GM18907 (cell line): ENCODE data around the gene DNAH17.

Experiments
- ATAC-seq: cut with Tn5 transposase; IDR thresholded peaks from one replicate; pipeline ENCODE4 v1.9.1; 2021; ENCODE audit warnings: mild to moderate bottlenecking, moderate library complexity; ENCODE audit not compliant: unreplicated experiment

Gene DNAH17

DNA sequence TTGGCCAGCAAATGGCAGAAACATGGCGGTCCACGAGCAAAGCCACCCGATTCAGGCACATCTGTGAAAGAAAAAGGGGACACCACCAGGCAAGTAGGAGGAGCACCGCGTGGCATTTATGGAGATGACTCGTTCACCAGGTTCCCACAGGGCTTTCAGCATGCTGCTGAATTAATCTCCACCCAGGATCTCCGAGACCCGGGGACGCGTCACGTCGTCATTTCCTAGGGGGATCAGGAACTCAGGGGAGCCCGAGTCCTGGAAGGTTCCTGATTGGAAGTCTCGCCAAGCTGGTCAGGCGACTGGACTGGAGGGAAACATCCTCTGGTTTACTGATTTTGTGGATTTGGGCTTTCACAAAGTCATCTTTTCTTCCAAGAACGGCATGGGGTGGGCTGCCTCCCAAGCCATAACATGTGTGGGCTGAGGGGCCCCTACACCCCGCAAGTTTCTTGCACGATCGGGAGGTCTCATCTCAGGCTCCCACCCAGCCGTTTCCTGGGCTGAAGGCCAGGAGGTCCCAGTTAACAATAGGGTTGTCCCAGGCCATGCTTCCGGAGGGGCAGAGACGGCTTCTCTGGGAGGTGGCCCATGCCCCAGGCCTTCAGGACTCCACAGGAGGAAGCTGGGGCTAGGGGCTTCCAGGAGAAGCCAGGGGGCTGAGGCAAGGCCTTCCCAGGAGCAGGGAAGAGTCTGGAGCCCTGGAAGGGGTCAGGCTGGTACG is 645 bp downstream of the DNAH17 start:
- ATAC-seq: no peak

DNA sequence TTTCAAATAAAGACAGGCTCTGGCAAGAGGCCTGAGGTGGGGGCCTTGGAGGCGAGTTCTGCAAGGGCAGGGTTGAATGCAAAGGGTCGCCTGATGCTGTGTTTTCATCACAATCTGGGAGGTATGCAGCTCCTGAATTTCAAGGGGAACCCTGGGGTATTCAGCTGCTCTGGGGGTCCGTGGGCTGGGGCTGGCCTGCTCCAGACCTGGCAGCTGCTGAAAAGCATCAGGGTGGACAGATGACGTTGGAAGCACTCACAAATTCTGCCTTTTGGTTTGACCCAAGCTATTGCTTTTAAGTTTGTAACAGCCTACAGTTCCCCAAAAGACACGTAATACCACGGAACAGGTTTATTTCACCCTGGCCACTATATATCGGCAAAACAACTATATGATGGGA is 1.3 kb downstream of the DNAH17 start:
- no peak for ATAC-seq

DNA sequence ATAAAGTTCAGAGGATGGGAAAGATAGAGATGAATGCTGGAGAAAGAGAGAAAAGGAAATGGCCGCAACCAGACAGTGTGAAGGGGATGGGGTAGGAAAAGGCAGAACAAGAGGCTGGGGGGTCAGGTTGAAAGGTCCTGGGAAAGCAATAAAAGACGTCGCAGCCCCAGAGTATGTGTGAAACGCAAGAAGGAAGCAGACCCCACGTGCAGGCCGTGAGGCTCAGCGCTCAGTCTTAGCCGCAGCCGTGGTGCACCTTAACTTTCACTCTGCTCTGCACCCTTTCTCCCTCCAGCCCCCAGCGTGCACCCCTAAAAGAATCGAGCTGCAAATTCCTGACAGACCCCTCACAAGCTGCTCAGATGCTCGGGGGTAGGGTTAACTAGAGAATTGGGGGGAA is 1.9 kb downstream of the DNAH17 start:
- ATAC-seq: no peak

DNA sequence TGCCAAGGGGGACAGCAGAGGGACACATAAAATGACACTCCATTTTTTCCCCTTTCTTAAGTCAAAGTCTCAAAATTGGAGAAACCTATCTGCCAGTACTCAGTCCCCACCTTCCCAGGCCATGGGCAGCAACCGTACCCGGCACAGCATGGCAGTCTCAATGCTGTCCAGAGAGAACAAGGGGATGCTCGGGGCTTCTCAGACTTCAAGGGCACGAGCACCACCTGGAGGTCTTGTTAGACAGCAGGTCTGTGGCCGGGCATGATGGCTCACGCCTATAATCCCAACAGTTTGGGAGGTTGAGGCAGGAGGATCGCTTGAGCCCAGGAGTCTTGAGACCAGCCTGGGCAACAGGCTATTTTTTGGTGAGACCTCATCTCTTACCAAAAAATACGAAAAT is 3.2 kb downstream of the DNAH17 start:
- no peak for ATAC-seq

DNA sequence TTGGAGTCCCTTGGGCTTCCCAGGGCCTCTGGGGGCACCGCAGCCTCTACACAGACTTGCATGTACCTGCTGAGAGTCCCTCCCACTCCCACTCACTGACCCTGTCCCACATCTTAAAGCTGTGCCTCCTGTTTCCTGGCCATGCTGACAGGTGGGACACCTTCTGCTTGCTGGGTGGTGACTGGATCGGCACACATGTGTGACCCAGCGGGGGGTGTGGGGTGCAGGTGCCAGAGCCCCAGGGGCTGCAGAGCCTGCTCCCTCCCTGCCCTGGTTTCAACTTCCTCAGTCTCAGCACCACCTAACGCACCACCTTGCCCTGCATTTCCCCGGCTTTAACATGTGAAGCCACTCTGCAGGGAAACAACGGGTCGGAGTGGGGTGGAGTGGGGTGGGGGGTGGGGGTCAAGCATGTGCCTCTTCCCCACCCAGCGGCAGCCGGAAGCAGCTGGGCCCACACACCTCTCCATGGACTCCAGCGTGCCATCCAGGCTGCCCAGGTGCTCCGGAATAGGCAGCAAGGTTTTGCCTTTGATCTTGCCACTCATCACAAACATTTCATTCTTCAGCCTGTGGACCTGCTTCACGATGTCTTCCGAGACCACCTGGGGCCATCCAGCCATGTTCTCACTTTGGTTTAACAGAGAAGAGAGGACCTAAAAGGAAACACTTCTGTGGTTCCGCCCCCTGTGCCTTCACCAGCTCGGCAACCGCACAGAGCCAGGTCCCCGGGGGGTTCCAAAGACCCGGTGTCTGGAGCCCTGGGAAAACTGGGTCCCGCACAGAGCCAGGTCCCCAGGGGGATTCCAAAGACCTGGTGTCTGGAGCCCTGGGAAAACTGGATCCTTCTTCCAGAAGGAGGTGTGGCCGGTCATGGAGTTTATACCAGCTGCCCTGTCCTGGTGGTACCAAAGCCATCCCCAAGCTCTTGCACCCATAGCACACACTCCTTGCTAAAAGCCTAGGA is 4.7 kb downstream of the DNAH17 start:
- no peak for ATAC-seq

DNA sequence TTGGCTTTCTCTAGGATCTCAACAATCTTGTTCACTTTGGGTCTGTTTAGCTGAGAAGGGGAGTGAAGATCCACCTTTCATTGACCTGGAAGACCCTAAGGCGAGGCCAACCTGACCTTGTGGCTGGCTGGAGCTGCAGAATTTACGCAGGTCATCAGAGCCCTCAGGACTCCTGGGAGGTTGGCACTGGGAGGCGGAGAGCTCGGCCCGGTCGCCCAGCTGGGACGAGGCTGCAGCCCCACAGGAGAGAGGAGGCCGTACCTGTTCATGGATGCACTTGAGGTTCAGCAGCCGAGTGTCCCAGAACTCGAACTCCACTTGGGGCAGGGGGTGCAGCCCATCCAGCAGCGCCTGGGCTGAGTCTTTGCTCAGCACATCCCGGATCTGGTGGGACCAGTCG is 5.9 kb downstream of the DNAH17 start:
- ATAC-seq: no peak

DNA sequence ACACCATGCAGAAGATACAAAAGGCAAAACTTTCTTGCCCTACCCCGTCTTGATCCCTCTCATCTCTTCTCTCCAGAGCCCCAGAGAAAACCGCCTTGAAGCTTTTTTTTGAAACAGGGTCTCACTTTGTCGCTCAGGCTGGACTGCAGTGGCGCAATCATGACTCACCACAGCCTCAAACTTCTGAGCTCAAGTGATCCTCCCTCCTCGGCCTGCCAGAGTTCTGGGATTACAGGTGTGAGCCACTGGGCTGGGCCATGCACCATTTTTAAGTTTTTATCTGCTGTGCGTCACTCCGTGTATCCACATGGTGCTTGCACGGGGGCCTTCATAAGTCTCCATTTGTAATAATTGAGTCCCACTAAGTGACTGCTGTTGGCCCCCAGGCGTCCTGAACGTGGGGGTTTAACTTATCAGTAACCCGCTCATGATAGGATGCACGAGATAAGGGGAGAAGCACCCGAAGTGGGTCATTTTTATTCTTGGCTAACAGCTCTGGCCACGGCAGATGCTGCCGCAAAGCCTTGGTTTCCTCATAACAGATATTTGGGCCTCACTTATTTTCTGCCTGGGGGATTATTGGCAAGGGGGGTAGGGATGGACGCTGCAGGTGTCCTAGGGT is 8.6 kb downstream of the DNAH17 start:
- ATAC-seq: no peak

DNA sequence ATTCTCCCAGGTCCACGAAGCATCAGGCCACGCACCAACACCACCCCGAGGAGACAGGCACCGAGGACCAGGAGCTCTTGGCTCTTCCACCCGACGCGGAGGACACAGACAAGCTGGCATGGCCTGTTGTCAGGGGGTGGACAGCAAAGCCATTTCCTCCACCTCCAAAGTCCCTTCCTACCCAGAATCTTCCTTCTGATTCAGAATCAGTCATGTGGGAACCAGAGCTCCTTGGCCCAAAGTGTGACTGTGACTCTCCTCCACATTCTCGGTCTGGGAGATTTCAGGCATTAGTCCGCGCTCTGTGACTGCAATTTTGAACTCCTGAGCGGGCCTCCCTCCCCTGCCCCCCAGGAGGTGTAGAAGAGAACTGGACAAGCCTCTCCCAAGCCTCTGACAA is 9.2 kb downstream of the DNAH17 start:
- ATAC-seq: no peak

DNA sequence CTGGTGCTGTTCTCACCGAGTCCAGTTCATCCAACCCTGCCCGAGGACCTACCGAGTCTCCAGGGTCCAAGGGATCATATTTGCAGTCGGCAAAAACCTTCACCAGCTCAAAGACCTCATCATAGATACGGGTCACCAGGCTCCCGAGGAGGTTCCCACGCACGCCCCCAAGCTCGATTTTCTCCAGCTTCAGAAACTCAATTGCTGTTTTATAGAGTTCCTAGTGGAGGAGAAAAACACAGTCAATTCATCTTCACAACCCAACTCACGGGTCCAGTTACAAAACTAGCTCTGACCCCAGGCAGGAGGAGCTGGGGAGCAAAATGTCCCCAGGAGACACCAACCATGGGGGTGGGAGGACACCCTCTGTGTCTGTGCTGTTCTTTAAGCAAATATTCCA is 10.2 kb downstream of the DNAH17 start:
- ATAC-seq: no peak

DNA sequence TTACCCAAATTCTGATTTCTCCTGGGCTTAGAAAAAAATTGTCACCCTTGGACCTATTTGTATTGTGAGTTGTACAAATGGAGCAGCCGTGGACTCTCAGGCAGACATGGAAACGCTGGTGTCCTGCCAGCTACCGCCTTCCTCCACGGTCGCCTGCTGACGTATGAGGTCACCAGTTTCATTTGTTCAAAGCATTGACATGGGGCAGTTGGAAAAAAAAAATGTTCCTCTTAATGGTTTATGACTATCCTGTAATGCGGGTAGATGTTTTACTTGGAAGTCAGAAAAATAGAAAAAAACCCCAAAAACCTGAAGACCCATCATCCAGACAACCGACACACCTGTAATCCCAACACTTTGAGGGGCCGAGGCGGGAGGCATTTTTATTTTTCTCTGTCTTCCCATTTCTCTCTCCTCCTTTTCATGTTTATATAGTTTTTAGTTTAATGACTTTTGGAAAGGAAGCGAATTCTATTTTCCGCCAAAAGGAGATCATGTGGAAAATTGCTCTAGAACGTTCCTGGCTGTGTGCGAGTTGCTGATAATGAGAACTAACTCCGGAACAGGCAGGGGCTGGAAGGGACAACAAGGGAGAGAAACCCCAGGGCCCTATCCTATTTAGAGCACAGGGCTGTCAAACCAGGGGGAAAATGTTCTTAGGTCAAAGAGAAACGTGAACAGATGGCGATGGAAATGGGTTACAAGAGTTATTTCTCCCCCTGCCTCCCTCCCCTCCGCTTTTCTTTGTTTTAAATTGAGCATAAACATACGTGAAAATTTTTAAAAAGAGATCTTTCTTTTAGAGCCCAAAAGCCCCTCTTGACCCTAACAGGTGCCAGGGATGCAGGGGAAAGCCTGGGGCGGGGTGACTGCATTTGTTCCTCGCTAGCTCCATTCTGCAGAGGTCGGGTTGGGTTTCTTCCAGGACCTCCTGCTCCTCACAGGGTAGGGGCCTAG is 13.7 kb downstream of the DNAH17 start:
- ATAC-seq: no peak

DNA sequence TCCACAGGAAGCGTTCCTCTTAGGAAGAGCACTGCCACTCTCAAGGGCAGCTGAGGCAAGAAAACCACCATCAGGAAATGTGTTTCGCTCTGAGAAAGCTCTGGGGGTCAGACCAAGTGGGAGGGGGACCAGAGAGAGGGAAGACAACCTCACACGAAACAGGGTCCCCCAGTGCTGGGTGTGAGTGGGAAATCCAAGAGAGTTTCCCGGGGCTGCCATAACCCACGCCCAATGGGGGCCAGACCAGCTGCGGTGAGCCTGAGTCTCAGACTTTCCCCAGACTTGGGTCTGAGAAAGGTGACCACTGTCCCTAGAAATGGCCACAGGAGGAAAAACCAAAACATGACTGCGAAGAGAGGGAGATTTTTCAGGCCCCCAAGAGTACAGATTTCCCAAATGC is 14.5 kb downstream of the DNAH17 start:
- no peak for ATAC-seq

DNA sequence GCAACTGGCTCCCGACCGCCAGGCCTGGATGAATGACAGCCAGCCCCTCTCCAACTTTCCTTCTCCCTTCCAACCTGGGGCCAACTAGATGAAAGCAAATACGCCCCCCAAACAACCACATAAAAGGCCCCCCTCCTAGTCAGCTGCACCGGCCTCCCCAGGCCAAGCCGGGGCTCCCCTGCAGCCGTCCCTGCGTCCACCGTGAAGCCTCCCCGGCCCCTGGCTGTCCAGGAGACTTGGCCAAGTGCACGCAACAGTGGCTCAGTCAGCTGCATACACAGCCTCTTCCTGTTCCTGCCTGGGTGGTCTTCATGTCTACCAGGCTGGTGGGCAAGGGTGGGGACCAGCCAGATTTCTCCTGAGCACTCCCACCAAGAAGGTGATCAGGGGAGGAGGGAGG is 16.0 kb downstream of the DNAH17 start:
- ATAC-seq: no peak

DNA sequence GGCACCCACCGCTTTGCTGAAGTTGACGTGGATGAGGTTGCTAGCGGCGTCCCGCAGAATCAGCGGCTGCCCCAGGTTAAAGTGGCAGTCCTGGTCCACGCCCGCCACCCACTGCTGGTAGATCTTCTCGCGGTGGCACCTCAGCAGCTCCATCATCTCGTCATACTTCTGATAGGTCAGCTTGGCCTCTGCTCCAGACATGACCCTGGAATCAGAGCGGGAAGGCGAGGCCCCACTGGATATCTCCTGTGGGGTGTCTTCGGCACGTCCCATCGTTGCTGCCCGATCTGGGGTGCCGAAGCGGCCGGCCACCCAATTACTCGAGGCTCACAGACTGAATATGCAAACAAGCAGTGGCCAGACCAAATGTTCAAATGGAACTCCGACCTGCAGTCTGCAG is 16.5 kb downstream of the DNAH17 start:
- no peak for ATAC-seq

DNA sequence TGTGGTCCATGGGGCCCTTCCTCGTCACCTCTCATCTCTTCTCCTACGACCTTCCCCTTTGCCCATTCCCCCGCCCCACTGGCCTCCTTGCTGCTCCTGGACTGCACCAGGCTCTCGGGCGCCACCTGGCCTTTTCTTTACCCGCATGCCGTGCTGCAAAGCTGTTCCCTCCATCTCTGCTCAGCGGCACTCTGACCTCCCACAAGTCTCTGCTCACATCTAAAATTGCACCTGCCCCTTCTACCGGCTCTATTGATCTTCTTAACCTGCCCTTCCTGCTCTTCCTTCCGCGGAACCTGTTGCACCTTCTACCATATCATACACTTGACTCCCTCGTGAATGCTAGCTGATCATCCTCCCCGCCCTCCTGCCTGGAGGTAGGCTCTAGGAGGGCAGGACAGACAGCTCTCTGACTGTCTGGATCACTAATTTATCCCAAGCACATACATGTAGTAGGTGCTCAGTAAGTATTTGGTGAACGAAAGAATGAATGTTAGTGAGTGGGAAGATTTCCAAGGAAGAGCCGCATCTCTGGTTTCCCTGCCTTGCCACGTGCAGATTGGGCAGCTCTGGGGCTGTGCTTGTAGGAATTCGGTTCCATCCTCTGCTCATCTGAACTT is 17.3 kb downstream of the DNAH17 start:
- ATAC-seq: no peak

DNA sequence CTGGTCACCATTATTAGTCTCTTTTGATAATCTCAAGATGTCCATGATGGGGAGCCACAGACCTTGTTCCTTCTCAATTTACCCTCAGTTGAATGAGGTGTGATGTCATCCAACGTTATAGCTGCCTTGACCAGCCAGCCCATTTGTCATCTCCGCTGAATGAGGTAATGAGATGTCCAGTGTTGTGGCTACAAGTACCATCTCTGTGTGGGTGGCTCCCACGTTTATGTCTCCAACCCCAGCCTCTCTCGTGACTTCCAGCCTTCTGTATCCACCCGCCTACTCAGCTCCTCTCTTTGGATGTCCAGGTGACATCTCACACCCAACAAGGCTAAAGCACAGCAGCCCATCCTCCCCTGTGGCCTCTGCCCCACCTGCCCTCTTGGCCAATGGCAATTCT is 18.2 kb downstream of the DNAH17 start:
- ATAC-seq: no peak

DNA sequence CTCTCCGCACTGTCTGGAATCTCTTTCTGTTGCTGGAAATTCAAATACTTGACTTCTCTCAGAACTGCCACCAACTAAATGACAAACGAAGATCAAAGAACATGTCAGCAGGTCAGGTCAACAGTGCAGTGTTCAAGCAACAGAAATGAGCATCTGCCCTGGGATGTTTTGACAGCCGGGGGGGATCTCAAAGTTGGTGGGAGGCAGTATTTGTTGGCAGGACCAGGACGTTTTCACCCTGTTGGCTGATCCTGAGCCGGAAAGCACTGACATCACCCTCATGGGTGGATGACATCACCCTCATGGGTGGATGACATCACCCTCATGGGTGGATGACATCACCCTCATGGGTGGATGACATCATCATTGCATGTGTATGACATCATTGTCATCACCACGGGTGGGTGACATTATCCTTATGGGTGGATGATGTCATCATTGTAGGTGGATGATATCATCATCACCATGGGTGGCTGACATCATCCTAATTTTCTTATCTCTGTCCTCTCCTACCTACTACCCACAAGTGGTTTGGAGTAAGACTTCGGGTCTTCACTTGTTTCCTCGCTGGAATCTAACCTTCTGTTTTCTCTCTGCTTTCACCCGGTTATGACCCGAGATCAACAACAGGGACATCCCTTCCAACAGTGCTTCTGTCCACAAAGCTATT is 18.9 kb downstream of the DNAH17 start:
- no peak for ATAC-seq

DNA sequence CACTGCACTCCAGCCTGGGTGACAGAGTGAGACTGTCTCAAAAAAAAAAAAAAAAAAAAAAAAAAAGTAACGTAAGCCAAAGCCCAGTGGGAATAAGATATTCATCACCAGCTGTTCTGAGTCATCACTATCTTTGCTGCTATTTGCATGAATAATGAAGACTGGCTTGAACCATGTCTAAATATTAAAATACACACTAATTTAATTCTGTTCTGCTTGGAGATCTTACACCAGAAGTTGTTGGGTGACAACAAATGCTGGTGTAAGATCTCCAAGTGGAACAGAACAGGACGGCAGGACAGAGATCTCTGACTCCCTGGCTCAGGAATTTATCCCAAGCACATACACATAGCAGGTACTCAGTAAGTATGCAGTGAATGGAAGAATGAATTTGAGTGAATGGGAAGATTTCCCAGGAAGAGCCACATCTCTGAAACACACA is 19.6 kb downstream of the DNAH17 start:
- no peak for ATAC-seq

DNA sequence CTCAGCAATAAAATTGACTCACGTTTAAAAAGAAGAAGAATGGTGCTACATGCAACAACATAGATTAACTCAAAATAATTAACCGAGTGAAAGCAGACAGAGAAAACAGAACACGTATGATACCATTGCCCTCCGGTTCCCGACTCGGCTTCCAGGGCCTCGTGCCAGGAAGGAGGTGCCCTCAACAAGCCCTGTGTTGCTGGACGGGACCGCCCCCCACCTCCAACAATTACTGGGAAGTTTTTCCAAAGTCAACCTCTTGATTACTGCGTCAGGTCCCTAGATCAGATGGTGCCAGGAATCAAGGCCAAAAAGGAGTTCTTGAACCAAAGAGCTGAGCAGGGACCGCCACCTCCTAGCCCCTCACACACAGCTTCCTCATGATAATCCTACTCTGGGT is 20.4 kb downstream of the DNAH17 start:
- ATAC-seq: no peak

DNA sequence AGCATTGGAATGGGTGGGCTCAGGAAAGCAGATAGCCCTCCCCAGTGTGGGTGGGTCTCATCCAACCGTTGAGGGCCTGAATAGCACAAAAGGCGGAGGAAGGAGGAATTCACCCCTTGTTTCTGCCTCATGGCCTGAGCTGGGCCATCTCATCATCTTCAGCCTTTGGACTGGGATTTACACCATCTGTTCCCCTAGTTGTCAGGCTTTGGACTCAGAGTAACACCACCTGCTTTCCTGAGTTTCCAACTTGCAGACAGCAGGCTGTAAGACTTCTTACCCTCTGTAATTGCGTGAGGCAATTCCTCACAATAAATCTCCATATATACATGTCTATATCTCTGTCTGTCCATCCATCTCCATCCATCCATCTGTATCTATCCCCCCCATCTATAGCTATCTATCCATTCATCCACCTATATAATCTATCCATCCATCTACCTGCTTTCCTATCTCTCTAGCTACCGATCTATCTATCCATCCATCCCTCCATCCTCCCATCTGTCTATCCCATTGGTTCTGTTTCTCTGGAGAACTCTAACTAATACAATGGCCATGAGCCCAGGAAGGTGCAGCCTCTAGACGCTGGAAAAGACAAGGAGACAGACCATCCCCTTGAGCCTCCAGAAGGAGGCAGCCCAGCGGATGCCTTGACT is 21.3 kb downstream of the DNAH17 start:
- ATAC-seq: no peak
